Measurements from ENCODE around the gene MAD2L1BP.
"Not testable (repeated sequence)": the region's sequence is repeated elsewhere in the genome, so short reads cannot be mapped to it uniquely, and the experiment has no call there.

Gene MAD2L1BP

GRCh38 chr6:43627008-43627825, 8.4 kb upstream of the MAD2L1BP start:
- no peak for DNase-seq

- DNase-seq = peak; percentile 40
Measured at GRCh38 chr6:43628393-43629103, 7.1 kb upstream of the MAD2L1BP start.

- peak; percentile 99 for DNase-seq
Measured at GRCh38 chr6:43629104-43629504, 6.5 kb upstream of the MAD2L1BP start, which contains the start of gene GTPBP2. GTPBP2 (minus strand) TSS chr6:43629264; CDS start chr6:43629162, 102 bp downstream.

- DNase-seq = peak; percentile 95
Measured at GRCh38 chr6:43629505-43630300, 5.9 kb upstream of the MAD2L1BP start.

GRCh38 chr6:43630980-43631619, 4.5 kb upstream of the MAD2L1BP start:
- no peak for DNase-seq

GRCh38 chr6:43633002-43633401, 2.6 kb upstream of the MAD2L1BP start:
- DNase-seq = not testable (repeated sequence)

- no peak for DNase-seq
Measured at GRCh38 chr6:43634702-43635303, 837 bp upstream of the MAD2L1BP start.

- DNase-seq = no peak
Measured at GRCh38 chr6:43636308-43636659, 644 bp downstream of the MAD2L1BP start.

GRCh38 chr6:43639984-43640800, 4.6 kb downstream of the MAD2L1BP start:
- no peak for DNase-seq

GRCh38 chr6:43644940-43645612, 9.4 kb downstream of the MAD2L1BP start, which contains the start of gene RSPH9:
RSPH9 (plus strand) TSS chr6:43645036; CDS start chr6:43645099, 63 bp downstream.
- DNase-seq = peak; percentile 60

GRCh38 chr6:43645613-43645964, 9.9 kb downstream of the MAD2L1BP start:
- no peak for DNase-seq

- DNase-seq = no peak
Measured at GRCh38 chr6:43647613-43648012, 12.0 kb downstream of the MAD2L1BP start.

GRCh38 chr6:43648248-43648647, 12.6 kb downstream of the MAD2L1BP start:
- DNase-seq = no peak

GRCh38 chr6:43652822-43653221, 17.2 kb downstream of the MAD2L1BP start:
- DNase-seq = not testable (repeated sequence)

- DNase-seq = no peak
Measured at GRCh38 chr6:43657221-43657802, 21.7 kb downstream of the MAD2L1BP start.

- DNase-seq = no peak
Measured at GRCh38 chr6:43658161-43658560, 22.5 kb downstream of the MAD2L1BP start.

- DNase-seq = not testable (repeated sequence)
Measured at GRCh38 chr6:43662948-43663347, 27.3 kb downstream of the MAD2L1BP start.

GRCh38 chr6:43665376-43665775, 29.7 kb downstream of the MAD2L1BP start:
- no peak for DNase-seq

GRCh38 chr6:43666196-43666920, 30.7 kb downstream of the MAD2L1BP start:
- DNase-seq = no peak
